ENCODE data around the gene PREP.
"Not testable (repeated sequence)": the region's sequence is repeated elsewhere in the genome, so short reads cannot be mapped to it uniquely, and the experiment has no call there.

Gene PREP

DNA sequence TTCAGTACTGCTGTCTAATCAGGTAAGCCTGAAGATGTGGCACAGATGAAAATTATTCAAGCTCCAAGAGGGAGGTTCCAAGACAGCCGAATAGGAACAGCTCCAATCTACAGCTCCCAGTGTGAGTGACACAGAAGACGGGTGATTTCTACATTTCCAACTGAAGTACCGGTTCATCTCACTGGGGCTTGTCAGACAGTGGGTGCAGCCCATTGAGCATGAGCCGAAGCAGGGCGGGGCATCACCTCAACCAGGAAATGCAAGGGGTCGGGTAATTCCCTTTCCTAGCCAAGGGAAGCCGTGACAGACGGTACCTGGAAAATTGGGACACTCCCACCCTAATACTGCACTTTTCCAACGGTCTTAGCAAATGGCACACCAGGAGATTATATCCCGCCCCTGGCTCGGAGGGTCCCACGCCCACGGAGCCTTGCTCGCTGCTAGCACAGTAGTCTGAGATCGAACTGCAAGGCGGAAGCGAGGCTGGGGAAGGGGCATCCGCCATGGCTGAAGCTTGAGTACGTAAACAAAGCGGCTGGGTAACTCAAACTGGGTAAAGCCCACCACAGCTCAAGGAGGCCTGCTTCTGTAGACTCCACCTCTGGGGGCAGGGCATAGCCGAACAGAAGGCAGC lies 64.4 kb downstream of the PREP start:
- not testable (repeated sequence) for DNase-seq

GRCh38 chr6:105336986-105337385 lies 65.9 kb downstream of the PREP start:
- no peak for DNase-seq

- no peak for DNase-seq
Observed at GRCh38 chr6:105332576-105332975, 70.3 kb downstream of the PREP start.

DNA sequence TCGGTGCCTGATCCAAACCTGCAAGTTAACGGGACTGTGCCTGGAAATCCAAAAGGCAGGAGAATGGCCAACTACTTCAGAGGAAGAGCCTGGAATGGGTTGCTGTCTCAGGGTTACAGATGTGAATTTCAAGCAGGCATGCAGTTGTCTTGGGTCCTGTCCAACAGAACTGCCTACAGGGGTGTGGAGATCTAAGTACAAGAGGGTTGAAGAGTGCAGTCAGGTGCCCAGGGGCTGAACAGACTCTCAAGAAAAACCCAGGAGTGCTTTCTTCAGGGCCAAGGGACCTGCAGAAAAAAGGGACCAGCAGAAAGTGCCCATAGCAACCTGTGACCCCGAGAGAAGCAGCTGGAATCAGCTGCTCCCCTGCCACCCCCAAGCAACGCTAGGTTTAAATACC lies 71.0 kb downstream of the PREP start:
- no peak for DNase-seq

DNA sequence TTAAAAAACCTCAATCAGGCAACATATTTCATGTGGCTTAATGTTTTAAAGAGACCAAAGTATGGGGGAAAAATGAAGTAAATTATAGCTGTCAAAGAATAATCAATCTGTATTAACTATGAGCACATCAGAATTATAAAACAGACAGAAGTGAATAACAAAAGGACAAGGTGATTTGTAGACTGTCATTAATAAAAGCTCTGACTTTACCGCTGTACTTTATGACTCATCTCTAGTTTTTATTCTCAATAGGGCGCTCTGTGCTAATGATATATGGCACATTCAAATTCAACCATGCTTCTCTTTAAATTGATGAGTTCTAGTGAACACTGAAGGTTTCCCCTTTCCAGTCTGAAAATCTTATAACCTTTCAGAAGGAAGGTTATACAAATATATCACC lies 72.0 kb downstream of the PREP start:
- no peak for DNase-seq

DNA sequence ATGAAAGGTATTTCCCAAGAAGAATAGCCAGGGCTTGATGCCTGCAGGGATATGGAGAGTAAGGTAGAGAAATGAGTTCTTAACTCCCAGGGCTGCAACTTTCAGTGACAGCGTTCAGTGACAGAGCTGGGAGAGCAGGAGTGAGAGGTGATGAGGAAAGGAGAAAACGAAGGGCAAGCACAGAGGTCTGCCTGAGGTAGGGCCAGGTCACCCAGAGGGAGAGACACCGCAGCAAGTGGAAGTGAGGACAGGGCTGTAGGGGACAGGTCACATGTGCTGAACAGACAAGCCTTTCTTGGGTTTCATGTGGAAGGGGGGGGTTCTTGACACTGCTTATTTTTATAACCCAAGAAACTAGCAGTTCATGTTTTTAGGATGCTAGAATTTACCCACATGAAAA lies 72.5 kb downstream of the PREP start:
- no peak for DNase-seq

- DNase-seq, result no peak
Observed at GRCh38 chr6:105326833-105327770, 75.8 kb downstream of the PREP start.

DNA sequence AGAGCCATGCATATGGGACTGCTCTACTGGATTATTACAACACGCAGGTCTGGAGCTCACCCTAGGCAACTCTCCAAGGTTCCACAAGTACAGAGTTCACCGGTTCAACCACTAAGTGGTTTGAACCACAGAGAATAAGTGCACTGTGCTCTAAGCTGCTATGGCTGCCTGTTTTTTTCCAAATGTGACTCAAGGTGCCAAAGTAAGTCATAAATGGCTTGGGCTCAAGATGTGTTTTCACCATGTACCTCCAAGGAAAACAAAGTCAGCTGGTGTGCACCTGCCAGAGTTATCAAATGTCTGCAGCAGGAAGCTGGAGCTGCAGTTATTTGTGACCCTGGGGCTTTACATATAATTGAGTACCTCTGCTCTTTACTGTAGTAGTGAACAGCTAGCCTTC lies 76.7 kb downstream of the PREP start:
- no peak for DNase-seq

GRCh38 chr6:105324386-105324950 lies 78.4 kb downstream of the PREP start:
- DNase-seq, result no peak

DNA sequence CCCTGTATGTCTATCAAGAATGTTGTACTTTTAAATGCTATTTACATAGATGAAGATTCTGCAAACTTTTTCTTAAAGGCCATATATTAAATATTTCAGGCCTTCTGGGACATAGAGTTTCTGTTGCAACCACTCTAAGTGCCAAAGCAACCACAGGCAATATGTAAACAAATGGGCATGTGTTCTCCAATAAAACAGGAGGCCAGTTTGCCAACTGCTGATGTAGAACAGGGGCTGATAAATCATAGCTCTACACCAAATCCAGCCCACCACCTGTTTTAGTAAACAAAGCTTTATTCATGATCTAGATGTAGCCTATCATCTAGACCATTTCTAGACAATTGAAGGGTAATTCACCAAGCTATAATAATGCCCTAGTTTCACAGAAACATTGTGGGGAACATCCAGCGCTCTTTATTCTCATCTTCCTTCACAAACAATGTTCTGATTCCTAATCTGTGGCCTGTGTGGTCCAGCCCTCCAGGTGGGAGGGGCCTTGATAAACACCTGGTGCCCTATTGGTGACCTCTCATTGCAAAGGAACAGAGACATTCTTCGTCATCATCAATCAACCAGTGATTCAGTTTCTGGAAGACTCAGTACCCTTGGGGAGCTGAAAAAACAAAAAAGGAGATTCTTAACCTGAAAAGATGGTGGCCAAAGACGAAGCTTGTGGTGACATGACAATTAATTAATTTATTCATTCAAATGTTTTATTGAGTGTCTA lies 80.2 kb downstream of the PREP start:
- no peak for DNase-seq

DNA sequence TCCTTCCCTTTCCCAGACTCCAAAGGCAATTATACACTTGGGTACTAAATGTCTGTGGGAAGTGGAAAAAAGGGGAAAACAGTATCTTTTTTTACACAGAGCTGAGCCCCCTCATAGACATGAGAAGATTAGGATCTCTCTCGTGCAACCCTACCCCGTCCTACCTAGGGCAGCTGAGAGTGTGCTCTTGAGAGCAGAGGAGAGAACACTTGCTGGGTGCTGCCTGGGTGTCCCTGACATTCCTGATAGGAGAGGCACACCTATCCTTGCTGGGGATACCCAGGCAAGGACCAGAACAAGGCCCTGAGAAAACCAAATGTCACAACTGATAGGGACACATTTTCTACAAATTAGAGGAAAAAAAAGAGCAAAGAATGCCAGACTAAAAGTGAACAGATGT lies 81.2 kb downstream of the PREP start:
- DNase-seq, result no peak

DNA sequence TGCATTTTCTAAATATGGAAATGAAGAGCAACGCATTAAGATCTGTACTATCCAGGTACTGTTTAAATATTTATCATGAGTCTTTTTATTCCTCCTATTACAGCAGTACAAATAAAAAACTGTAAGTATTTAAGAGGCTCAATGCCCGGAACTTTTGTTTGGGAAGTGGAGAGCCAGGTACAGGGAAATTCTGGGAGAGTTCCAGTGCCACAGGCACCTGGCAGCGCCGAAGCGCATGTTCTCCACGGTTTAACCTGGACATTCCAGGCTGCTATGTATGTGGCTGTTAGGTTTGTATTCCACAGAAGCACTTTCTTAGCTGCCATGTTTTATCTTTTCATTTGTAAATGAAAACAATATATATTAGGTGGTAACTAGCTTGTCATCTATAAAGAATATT lies 81.7 kb downstream of the PREP start:
- no peak for DNase-seq

- DNase-seq, result no peak
Observed at GRCh38 chr6:105320765-105321164, 82.1 kb downstream of the PREP start.

DNA sequence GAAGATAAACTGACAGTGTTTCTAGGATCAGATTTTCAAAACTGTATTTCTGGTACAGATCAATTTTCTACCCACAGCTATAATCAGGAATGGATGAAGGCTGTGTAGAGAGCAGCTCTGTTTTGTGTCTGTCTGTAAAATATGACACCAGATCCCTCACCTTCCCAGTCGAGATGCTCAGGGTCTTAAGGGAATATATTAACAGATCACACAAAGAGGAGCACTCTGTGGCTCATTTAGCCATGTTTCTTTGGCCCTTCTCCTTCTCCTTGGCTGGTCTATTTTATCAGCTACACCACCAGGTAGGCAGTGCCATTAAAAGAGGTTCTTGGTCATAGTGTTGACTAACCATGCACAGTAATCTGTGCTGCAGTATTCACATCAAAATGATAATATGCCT lies 82.6 kb downstream of the PREP start:
- DNase-seq, result no peak

DNA sequence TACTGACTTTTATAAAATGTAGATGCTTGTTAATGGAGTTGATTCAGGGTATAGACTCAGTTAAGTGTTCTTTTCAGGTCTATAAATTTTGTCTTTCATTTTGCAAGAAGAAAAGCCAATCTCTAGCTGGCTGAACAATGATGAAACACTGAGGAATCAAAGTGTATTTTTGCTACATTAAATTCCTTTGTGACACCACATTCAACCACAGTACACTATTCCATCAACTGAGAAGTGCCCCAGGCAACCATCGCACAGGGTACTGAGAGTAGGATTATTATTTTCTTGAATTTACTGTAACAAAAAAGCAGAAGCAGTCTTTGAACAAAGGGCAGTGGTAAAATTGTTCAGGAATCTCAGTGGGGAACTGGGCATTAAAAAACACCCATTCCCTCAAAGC lies 83.6 kb downstream of the PREP start:
- DNase-seq, result no peak

DNA sequence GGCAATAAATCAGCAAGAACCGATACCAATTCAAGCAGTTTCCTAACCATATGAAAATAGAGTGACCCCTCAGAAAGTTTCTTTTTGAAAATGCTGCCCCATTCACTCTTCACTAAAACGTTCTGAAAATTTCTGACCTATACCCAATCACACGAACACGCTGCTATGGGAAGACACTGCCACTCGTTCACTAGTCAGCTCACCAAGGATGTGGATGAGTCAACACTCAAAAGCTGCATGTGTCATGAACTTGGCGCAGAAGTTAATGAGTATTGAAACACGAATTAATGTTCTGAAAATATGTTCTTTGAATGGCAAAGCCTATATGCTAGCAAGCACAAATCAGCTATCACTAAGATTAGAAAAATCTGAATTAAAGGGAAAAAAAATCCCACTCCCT lies 84.2 kb downstream of the PREP start:
- no peak for DNase-seq

GRCh38 chr6:105317607-105318533 lies 85.0 kb downstream of the PREP start:
- no peak for DNase-seq

GRCh38 chr6:105313211-105313610 lies 89.7 kb downstream of the PREP start:
- no peak for DNase-seq

DNA sequence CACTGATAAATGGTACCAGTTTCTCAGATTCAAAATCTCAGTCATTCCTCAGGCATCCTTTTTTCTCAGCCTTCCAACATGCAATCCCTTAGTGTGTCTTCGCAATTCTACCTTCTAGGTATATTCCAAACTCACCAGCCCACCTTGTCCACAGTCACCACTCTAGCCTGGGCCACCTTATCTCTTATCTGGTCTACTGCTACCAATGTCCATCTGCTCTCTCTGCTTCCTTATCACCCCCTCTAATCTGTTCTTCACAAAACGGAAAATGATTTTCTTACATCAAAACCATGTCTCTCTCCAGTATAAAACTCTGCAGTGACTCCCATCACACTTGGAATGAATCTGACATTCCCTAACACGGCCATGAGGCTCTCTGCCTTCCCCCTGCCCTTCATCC lies 91.9 kb downstream of the PREP start:
- no peak for DNase-seq

DNA sequence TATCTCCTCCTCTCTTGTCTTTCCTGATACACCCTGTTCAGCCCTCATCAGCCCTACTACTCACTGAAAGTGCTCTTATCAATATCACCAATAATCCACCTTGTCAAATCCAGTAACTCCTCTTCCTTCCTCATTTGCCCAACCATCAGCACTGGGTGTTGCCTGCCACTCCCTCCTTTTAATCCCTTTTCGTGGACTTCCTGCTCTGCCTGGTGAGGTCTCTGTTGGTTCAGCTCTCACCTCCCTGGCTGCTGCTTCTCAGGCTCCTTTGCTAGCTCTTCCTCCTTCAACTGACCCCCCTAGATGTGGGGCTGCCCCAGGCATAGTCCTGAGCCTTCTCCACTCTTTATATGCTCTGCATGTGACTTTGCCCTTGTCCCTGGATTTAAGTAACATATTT lies 92.5 kb downstream of the PREP start:
- no peak for DNase-seq

- DNase-seq, result no peak
Observed at GRCh38 chr6:105308840-105309239, 94.0 kb downstream of the PREP start.

- no peak for DNase-seq
Observed at GRCh38 chr6:105305521-105305920, 97.4 kb downstream of the PREP start.

Measured in activated CD4-positive, CD25-positive, alpha-beta regulatory T cell (primary cell).